HEK293T (cell line): Measurements from ENCODE around the gene DRICH1.
"Not testable (repeated sequence)": the region's sequence is repeated elsewhere in the genome, so short reads cannot be mapped to it uniquely, and the experiment has no call there.

Source experiments
- BHLHE40 ChIP-seq: fragments of 450-650 bp; IDR thresholded peaks from 2 replicates; pipeline ENCODE4 v1.6.1; 2016; ENCODE audit warnings: mild to moderate bottlenecking, moderate library complexity, borderline replicate concordance
- HDGF ChIP-seq: fragments of 450-650 bp; IDR thresholded peaks from 2 replicates; pipeline ENCODE4 v1.6.1; 2017; ENCODE audit warnings: antibody characterized with exemption, borderline replicate concordance
- SP1 ChIP-seq: fragments of 450-650 bp; IDR thresholded peaks from 2 replicates; pipeline ENCODE4 v1.6.1; 2017
- TF ChIP-seq, protein P1 (sequence below): fragments of 450-650 bp; IDR thresholded peaks from 2 replicates; pipeline ENCODE4 v1.6.1; 2016

DNA sequence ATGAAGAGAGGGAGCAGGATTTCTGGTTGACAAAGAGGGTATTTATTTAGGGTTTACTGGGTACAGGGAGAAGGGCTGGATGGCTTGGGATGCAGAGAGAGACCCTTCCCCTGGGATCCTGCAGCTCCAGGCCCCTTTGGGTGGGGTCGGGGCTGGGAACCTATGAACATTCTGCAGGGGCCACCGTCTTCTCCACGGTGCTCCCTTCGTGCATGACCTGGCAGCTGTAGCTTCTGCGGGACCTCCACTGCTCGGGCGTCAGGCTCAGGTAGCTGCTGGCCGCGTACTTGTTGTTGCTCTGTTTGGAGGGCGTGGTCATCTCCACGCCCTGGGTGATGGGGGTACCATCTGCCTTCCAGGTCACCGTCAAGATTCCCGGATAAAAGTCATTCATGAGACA, 59.0 kb downstream of the DRICH1 start:
- TF ChIP-seq, protein P1, sequence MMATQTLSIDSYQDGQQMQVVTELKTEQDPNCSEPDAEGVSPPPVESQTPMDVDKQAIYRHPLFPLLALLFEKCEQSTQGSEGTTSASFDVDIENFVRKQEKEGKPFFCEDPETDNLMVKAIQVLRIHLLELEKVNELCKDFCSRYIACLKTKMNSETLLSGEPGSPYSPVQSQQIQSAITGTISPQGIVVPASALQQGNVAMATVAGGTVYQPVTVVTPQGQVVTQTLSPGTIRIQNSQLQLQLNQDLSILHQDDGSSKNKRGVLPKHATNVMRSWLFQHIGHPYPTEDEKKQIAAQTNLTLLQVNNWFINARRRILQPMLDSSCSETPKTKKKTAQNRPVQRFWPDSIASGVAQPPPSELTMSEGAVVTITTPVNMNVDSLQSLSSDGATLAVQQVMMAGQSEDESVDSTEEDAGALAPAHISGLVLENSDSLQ = not testable (repeated sequence)
- not testable (repeated sequence) for TF ChIP-seq HDGF, SP1, BHLHE40
